Stimulated activated CD4-positive, alpha-beta T cell treated with anti-CD3 and anti-CD28 coated beads, Interleukin-2, amount 100 ng/mL, for 24 hours (primary cell): ENCODE data around the gene MAT1A.
"Not testable (repeated sequence)": the region's sequence is repeated elsewhere in the genome, so short reads cannot be mapped to it uniquely, and the experiment has no call there.

Experiments used
- DNase-seq, 2 donors: peaks; one replicate each; pipeline ENCODE4 v3.0.0-alpha.2; 2020

MAT1A gene

DNA sequence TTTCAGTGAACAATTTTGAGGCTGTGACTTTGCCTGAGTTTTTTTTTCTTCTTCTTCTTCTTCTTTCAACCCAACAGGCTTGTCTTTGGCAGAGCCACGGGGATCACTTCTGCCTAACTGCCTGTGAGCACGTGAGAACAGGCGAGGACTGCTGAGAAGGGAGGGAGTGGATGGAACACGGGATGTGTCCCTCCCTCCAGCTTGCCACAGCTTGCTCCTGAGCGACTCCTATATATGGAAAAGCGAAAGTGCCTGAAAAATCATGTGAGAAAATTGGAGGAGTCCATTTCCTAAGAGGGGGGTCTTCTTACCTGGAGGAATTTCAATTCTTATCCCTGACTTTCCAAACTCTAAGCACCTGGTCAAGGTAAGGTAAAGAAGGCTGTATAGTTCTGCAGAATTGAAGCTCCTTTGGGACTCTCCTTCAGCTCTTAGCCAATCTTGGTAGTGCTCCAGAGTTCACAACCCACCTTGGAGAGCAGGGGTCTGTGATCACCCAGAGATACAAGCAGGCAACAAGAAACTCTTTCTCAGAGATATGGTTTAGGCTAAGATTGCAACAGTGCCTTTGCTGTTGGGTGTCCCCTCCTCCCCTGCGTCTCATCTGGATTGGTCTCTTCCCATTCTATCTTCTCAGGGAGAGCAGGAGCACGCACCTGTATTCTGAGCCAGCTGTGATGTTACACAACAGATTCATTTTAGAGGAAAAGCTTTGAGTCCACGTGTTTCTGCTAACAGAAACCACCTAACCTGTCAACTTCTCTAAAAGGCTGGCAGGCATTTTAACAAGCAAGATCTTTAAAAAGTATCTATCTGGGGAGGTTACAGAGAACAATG is at the start of gene MAT1A:
TSS of gene MAT1A (minus strand) at position 208 of the 837 bp plus-strand sequence. CDS start 235 bp downstream, outside the sequence.
- DNase-seq: no peak

DNA sequence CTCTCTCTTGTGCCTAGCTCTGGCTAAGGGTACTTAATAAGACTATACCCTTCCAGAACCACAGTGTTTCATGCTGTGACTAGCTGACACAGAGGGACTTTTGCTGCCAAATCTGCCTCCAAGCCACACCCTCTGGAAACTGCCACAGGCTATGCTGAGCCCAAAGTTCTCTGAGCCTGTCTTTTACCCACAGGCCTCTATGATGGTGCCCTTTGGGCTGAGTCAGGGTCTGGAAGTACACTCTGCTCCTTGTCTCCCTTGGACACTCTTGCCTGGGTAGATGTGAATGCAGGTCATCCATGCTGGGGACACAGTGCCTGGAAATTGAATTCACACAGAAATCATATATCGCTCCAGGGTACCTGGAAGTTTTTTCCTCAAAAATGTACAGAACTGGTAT is 44.5 kb upstream of the MAT1A start:
- no peak for DNase-seq

DNA sequence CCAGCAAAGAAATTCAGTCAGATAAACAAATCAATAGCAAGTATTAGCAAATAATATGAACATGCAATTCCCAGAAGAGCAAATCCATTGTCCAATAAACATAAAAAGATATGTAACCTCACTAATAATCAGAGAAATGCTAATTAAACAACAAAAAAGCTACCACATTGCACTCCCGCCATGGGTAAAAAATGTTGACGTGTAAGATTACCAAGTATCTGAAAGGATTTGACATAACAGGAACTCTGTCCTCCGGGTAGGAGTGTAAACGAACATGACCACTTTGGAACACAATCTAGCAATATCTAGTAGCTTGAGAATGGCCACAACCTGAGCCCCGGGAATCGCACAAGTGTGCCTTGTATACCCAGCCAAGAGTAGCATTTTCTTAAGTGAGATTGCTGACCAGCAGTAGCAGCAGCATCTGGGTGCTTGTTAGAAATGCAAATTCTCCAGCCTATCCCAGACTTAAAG is 35.5 kb upstream of the MAT1A start:
- DNase-seq: no peak

DNA sequence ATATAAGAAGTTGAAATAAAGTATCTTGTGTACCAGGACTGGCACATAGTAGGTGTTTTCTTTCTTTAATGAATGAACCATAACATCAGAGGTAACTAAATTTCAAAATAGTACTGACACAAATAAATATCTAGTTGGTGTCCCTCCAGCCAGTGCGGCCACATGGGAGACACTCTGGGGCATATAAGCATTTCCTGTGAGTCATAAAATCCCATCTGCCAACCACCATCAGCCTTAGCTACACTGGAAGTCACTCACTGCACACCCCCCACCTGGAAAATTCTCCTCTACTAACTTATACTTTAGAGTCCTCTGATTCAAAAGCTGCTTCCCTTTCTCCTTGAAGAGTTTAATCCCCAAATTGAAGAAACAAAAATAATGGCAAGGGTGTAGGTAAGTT is 34.6 kb upstream of the MAT1A start:
- no peak for DNase-seq

DNA sequence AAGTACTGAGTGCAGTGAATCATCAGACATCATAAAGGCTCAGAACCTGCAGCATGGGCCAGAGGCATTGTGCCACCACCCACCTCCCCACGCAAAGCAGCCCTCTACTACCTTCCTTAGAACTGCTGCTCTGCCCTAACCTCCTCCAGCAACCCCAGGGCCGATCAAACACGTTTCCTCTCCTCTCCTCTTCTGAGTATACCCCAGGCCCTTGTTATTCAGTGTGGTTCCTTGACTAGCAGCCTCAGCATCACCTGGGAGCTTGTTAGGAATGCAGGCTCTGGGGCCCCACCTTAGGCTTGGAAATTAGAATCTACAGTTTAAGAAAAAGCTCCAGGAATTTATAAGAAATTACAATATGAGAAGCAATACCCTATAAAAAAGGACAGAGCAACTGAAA is 33.9 kb upstream of the MAT1A start:
- no peak for DNase-seq

DNA sequence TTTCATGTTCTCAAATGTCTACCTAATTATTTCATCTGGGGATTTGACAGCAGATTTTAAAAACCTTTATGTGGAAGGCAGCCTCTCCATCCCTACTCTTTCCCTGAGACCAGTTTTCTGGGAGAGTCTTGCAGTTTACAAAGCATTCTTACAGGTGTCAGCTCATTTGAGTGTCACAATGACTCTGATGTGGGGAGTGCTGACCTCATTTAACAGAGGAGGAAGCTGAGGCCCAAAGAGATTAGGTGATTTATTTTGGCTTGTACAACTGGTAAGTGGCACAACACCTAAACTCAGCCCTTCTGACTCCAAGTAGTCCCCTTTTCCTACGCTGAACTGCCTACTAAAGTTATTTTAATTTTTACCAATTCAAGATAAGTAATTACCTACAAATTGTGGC is 33.3 kb upstream of the MAT1A start:
- no peak for DNase-seq

DNA sequence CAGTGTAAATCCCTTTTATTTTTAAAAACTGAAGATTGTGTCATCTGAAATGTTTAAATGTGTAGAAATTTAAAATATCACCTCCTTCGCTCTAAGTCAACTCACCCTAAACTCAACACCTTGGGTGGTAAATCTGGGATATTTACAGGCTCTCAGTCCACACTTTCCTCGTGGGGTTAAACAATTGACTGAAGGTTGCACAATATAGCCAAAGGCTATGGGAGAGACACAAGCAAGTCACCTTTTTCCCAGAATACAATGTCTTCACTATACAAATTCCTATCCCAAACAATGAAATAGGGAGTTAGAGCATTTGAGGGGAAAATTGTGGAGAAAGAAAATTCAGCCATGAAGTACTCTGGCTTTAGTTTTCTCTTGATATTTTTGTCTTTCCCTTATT is 32.7 kb upstream of the MAT1A start:
- DNase-seq: no peak

DNA sequence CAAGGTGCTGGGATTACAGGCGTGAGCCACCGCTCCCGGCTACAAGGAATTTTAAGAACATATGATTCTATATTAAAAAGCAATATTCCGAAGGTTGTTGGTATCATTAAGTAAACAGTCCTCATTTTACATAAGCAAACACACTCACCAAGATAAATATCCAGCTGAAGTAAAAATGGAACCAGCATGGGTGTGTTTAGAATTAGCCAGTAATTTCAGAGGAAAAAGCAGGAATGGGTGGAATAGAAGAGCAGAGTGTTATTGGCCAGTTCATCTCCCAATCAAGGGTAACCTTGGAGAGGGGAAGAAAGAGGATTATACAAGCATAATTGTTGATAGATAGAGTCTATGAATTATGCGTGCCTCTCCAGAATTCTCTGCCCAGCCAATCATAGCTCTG is 31.7 kb upstream of the MAT1A start:
- DNase-seq: no peak

DNA sequence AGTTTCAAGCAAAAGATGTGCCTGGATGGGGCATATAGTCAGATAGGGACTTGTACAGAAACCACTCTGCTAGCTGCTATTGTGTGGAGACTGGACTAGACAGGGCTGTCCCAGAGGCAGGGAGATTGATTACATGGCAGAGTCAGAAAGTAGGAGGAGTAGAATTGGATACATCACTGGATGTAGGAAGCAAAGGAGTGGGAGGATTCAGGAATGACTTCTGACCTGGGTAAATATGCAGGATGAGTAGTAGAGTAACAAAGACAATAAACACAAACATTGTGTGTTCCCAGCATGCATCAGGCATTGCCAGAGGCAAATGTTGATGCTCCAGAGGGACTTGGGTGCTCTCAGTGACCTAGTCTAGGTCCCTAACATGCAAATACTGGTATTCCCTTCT is 30.9 kb upstream of the MAT1A start:
- no peak for DNase-seq

DNA sequence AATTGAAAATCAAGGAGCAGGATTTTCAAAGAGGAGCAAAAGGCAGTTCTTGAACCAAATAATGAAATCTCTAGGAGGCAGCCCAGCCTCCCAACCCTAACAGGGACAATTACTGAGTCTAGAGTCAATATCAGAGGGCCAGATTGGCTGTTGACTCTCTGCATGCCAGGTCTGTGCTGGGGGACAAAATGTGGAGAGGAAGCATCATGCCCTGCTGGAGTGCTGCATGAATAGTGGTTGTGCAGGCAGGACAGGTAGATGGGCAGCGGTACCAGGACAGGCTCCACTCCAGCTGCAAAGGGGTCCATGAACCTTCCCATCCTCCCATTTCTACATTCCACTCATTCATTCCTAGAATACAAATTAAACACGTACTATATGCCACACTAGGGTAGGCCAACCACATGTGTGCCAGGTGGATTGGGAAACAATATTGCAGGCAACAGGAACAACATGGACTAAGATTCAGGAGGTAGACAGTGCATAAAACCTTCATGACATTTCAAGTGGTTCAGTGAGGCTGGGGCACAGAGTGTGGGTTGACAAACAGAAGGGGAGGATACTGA is 30.4 kb upstream of the MAT1A start:
- no peak for DNase-seq

DNA sequence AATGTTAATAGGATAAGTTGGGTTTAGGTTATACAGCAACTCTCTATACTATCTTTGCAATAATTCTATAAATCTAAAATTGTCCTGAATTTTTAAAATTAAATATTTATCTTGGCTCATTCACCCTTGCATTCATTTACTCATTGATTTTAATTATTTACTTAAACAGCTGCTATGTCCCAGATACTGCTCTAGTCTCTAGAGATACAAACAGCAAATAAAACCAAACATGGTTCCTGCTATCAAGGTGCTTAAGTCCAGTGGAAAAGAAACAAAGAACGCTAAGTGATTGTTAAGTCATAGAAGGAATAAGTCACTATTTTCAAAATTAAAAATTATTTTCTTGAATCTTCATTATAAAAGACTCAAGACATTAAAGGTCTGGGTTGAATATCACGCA is 29.9 kb upstream of the MAT1A start:
- no peak for DNase-seq

DNA sequence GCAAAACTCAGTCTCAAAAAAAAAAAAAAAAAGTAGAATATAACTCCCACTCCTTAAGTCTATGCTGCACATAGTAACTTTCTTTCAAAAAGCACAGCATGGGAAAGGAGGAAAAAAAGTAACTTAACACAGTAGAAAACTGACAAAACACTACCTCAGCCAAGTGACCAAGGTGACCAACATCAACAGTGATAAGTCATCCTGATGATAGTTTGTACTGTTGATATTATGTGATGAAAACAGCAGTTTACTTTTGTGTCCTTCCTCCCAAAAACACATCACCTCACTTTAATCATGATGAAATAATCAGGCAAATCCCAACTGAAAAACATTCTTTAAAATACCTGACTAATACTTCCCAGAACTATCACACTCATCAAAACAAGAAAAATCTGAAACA is 29.3 kb upstream of the MAT1A start:
- no peak for DNase-seq

DNA sequence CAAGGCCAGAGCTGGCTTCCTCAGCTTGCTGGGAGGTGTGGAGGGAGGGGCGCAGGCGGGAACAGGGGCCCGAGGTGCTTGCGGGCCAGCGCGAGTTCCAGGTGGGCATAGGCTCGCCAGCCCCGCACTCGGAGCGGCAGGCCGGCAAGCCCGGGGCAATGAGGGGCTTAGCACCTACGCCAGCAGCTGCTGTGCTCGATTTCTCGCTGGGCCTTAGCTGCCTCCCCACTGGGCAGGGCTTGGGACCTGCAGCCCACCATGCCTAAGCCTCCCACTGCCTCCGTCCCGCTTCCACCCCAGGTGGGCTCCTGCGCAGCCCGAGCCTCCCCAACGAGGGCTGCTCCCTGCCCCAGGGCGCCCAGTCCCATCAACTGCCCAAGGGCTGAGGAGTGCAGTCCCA is 25.9 kb upstream of the MAT1A start:
- no peak for DNase-seq

DNA sequence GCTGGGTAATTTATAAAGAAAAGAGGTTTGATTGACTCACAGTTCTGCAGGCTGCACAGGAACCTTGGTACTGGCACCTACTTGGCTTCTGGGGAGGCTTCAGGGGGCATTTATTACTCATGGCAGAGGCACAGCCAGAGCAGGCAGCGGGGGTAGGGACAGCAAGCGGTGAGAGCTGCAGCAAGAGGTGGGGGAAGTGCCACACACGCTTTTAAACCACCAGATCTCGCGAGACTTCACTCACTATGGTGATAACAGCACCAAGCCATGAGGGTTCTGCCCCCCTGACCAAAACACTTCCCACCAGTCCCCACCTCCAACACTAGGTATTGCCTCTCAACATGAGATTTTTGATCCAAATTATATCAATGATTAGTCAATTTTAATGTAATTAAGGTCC is 24.1 kb upstream of the MAT1A start:
- no peak for DNase-seq

DNA sequence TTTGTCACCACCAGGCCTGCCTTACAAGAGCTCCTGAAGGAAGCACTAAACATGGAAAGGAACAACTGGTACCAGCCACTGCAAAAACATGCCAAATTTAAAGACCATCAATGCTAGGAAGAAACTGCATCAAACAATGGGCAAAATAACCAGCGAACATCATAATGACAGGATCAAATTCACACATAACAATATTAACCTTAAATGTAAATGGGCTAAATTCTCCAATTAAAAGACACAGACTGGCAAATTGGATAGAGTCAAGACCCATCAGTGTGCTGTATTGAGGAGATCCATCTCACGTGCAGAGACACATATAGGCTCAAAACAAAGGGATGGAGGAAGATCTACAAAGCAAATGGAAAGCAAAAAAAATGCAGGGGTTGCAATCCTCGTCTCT is 16.5 kb upstream of the MAT1A start:
- not testable (repeated sequence) for DNase-seq

DNA sequence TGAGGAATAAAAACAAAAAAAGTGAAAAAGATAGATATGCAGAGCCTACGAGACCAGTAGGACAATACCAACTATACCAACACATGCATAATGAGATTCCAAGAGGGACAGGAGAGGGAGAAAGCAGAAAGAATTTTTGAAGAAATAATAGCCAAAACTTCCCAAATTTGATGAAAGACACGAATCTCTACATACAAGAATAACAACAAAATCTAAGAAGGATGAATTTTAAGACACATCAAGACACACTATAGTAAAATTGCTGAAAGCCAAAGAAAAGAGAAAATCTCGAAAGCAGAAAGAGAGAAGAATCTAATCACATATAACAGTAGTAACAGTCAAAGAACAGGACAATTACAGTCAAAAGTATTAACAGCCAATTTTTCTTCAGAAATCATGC is 7.5 kb upstream of the MAT1A start:
- DNase-seq: no peak

DNA sequence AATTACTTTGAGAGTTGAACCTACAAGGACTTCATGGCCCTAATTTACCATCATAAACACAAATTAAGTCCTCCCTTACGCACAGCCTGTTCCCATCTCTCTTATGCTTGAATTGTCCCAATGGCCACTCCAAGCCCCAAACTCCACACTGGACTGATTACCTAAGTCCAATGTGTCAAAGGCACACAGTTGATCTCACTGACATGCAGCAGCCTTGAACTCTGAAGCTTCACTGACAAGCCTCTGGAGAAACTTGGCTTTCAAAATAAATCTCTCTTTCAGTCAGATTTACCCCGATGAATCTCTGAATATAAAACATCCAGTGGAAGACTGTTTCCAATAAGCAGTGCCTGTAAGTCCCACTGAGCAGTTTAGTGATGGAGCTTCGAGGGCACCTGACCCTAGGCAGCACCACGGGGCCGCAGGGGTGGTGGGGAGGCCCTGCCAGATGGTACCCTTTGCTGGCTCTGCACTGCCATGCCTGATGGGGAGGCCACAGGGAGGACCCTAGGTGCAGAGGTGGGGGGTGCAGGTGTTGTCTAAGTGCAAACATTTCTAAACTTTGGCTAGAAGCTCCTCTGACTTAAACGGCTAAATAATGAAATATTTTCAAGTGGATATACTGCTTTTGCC is 3.3 kb upstream of the MAT1A start:
- no peak for DNase-seq

DNA sequence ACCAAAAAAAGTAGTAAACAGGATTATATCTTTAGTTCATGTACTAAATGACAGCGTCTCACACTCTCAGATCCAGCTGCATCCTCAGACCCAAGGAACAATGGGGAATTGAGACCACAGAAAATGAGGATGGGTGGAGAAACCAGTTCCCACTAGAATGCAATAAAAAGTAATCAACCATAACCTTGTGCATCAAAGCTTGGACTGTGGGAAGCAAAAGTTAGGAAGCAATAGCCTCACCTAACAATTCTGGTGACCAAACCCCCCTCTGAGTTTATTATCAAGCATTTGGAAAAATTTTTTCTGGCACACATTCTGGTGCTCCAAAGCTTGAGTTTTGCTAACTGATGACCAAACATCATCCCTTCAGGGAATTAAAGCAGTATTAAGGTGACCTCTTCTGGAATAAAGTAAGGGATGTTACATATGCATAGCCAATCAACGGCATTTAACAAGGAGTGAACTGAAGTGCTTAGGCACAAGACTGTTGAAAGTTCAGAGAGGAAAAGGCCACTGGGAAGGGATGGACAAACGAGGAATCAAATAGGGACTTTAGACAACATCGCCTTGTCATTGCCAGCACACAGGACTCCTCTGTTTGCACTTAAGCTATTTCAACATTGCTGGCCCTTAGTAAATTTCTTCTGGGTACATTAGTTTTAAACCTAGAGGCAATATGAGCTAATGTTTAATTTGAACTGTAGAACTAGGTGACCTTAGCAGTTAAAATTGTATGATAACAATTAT is 1.2 kb upstream of the MAT1A start:
- no peak for DNase-seq

DNA sequence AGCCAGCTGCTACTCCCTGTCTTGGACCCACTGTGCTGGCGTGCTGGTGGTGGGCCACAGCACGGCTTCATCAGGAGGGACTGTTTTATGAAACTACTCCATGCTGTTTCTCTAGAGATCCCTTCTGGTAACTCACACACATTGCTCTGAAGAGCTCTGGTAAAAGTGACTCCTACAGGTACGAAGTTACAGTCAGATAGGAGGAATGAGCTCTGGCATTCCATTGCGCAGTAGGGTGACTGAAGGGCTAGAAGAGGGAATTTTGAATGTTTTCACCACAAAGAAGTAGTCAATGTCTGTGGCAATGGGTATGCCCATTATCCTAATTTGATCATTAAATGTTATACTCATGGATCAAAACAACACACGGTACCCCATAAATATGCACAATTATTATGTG is 609 bp downstream of the MAT1A start:
- no peak for DNase-seq

DNA sequence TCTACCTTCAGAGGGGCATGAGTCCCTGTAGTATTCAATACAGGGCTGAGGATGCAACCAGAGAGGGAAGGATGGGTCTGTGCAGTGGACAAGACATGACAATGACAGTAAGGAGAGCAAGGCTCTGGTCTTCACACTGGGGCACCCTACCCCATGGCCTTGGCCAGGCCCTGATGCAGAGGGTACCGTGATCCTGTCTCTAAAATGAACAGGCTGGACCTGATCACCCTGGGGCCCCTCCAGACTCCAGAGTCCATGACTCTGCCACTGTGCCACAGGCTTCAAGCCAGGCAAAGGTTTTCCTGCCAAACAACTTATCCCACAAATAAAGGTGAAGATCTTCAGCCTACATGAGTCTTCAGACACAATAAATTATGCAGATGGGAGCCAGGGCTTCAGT is 4.9 kb downstream of the MAT1A start:
- DNase-seq: no peak

DNA sequence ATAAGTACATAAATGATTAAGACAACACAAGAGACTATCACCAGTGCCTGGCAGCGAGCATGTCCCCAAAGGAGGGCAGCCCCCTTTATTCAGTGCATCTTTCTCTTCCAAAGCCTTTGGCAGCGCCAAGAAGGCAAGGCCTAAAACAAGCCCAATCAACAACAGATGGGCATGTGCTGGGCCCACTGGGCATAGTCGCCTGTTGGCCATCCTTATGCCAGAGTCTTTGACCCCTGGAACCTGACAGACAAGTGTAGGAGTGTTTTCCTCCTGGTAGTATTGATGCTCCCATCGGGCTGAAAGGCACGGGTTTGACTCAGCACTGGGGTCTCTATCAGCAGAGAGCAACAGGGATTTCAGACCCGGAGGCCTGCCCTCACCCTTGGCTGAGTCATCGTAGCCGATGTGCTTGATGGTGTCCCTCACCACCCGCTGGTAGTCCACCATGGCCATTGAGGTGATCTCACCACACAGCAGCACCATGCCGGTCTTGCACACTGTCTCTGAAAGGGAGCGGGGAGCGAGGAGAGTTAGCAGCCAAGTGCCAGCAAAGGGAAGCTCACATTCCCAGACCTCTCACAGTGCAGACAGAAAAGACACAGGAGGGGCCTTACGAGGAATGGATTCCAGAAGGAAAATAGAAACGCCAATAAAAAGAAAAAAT is 5.8 kb downstream of the MAT1A start:
- DNase-seq: no peak

DNA sequence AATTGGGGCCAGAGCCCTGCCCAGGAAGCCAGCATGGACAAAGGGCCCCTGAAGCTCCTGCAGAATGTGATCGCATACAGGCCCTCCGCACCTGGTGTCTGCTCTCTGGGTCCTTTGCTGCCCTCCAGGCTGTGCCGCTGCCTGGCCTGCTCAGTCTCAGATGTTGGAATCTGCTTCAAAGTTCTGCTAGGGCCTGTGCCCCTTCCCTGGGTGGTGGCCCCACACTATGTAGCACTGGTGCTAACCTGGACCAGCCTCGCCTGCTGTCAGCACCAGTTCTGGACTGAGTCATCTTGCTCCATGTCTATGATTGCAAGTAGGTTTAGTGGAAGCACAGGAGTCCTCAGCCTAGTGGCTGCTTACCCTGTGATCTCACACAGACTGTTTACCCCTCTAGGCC is 6.3 kb downstream of the MAT1A start:
- DNase-seq: no peak
